Gastrocnemius medialis (tissue), 4 donors: ENCODE results near the gene TSNAX. TPM values are rescaled to one million over a fixed set of nuclear protein-coding genes. Genes with fewer than 3 reads are reported as not detected.
A peak's percentile ranks its signal among the peaks of the same experiment; 100 is the strongest.
"Not testable (repeated sequence)": the region's sequence is repeated elsewhere in the genome, so short reads cannot be mapped to it uniquely, and the experiment has no call there.

ENCODE experiments used
- ATAC-seq, 2 donors: fragments of 150-250 bp; one replicate each; pipeline ENCODE4 v1.9.1; 2016
- DNase-seq, 2 donors: peaks; one replicate each; pipeline ENCODE4 v3.0.0-alpha.2; 2019
- H3K27ac ChIP-seq, 4 donors: fragments of 200-600 bp; sonication (generic); 1 replicate in 1 of 4; 2 replicates in 3 of 4; pipeline ENCODE4 v1.5.1; 2016 to 2018; ENCODE audit warnings: mild to moderate bottlenecking in 2 of 4, moderate library complexity in 1 of 4
- H3K27me3 ChIP-seq, 3 donors: fragments of 200-600 bp; sonication (generic) in 2 of 3; 1 replicate in 1 of 3; 2 replicates in 2 of 3; pipeline versions ENCODE4 v1.5.1 to v1.6.0; 2016 to 2019; ENCODE audit warnings: mild to moderate bottlenecking in 1 of 3, moderate library complexity in 1 of 3
- H3K36me3 ChIP-seq, 2 donors: fragments of 200-600 bp; sonication (generic) in 1 of 2; one replicate each; pipeline ENCODE4 v1.5.1; 2017 to 2018
- H3K4me1 ChIP-seq, 2 donors: fragments of 200-600 bp; sonication (generic) in 1 of 2; one replicate each; pipeline ENCODE4 v1.5.1; 2016 to 2017; ENCODE audit warnings: mild to moderate bottlenecking in 2 of 2
- H3K4me3 ChIP-seq, 4 donors: fragments of 200-600 bp; sonication (generic) in 3 of 4; 1 replicate in 1 of 4; 2 replicates in 3 of 4; pipeline ENCODE4 v1.5.1; 2016 to 2019; ENCODE audit warnings: mild to moderate bottlenecking in 2 of 4
- H3K9me3 ChIP-seq, 3 donors: fragments of 200-600 bp; sonication (generic) in 2 of 3; 1 replicate in 1 of 3; 2 replicates in 2 of 3; pipeline ENCODE4 v1.5.1; 2016 to 2019
- CTCF ChIP-seq, 5 experiments: fragments of 450-650 bp in 3 of 5; fragments of 200-600 bp in 2 of 5; sonication (generic) in 2 of 5; IDR thresholded peaks in 4 of 5; conservative IDR thresholded peaks in 1 of 5; 1 replicate in 4 of 5; 2 replicates in 1 of 5; pipeline ENCODE4 v1.5.1; 2016 to 2019; ENCODE audit warnings: antibody characterized with exemption in 5 of 5, mild to moderate bottlenecking in 3 of 5, moderate library complexity in 3 of 5
- POLR2A ChIP-seq, 2 donors: fragments of 450-650 bp; IDR thresholded peaks; one replicate each; pipeline ENCODE4 v1.6.1; 2017; ENCODE audit warnings: antibody characterized with exemption in 2 of 2, mild to moderate bottlenecking in 2 of 2, moderate library complexity in 2 of 2
- in situ Hi-C, 4 donors: fragments of 200-750 bp; cut with MboI; loops; one replicate each; pipeline versions ENCODE4 v1.15.0 to v1.8.0; 2017; ENCODE audit warnings: low sequenced_read_pairs in 4 of 4
- intact Hi-C: fragments of 100-400 bp; cut with DNase I; formaldehyde crosslinking; loops from one replicate; pipeline ENCODE4 v1.15.1; 2023; ENCODE audit warnings: low total_unique reads
- total RNA-seq, 4 donors: library from RNA; depleted of rRNA; stranded (reverse); fragments of >200 nt; gene quantifications; one replicate each; pipeline versions ENCODE4 v1.1.0 to v1.2.3, GENCODE V29; 2016

Gene TSNAX
- total RNA-seq, 4 donors from 2014 or later, result 47.8 to 84.2 (median 77.8) TPM

GRCh38 chr1:231494439-231495110, 33.9 kb upstream of the TSNAX start:
- Histone ChIP-seq H3K4me3 (no peak overlapping the region), H3K27me3 (no peaks in the 10 kb centered on the region), H3K4me1 (peaks cover 0 to under 1% of the 10 kb centered on the region in 2 donors), H3K36me3 (no peaks in the 10 kb centered on the region), H3K27ac (no peak overlapping the region), H3K9me3 (peaks cover 0 to 12% (median 8%) of the 10 kb centered on the region in 3 donors)
- in situ Hi-C loops, result no loop called here
- ATAC-seq, result no peak
- intact Hi-C loops, result no loop called here
- DNase-seq, result no peak
- TF ChIP-seq CTCF (IDR thresholded peaks at IDR 0.05 in 4 of 5, conservative IDR thresholded peaks at IDR 0.05 in 1 of 5), result no peak
- no peak for TF ChIP-seq POLR2A (IDR thresholded peaks at IDR 0.05)

- Histone ChIP-seq H3K36me3 (no peaks in the 10 kb centered on the region), H3K27me3 (no peaks in the 10 kb centered on the region), H3K4me1 (peaks cover 12 to 22% of the 10 kb centered on the region in 2 donors), H3K4me3 (no peak overlapping the region), H3K9me3 (peaks cover 0 to 12% (median 8%) of the 10 kb centered on the region in 3 donors), H3K27ac (no peak overlapping the region)
- ATAC-seq (no peak), DNase-seq (no peak)
- in situ Hi-C loops, result no loop called here
- intact Hi-C loops, result no loop called here
- TF ChIP-seq POLR2A (IDR thresholded peaks at IDR 0.05), result no peak
- no peak for TF ChIP-seq CTCF (IDR thresholded peaks at IDR 0.05 in 4 of 5, conservative IDR thresholded peaks at IDR 0.05 in 1 of 5)
Observed at GRCh38 chr1:231497629-231498152, 30.8 kb upstream of the TSNAX start.

- peak overlapping the region; percentile 87 to 95 (median 90) for H3K27ac ChIP-seq
- peaks cover 12 to 22% of the 10 kb centered on the region in 2 donors for H3K4me1 ChIP-seq
- intact Hi-C loops (no loop called here), in situ Hi-C loops (no loop called here)
- ATAC-seq, result no peak
- no peak for TF ChIP-seq CTCF (IDR thresholded peaks at IDR 0.05 in 4 of 5, conservative IDR thresholded peaks at IDR 0.05 in 1 of 5)
- no peak for TF ChIP-seq POLR2A (IDR thresholded peaks at IDR 0.05)
- H3K9me3 ChIP-seq, result peaks cover 0 to 12% (median 8%) of the 10 kb centered on the region in 3 donors
- no peak for DNase-seq
- no peaks in the 10 kb centered on the region for H3K27me3 ChIP-seq
- H3K36me3 ChIP-seq, result no peaks in the 10 kb centered on the region
- peak overlapping the region in 1 of 4 donors; percentile 1 for H3K4me3 ChIP-seq
Observed at GRCh38 chr1:231499148-231499763, 29.2 kb upstream of the TSNAX start.

GRCh38 chr1:231500666-231501065, 27.8 kb upstream of the TSNAX start:
- Histone ChIP-seq H3K36me3 (no peaks in the 10 kb centered on the region), H3K27ac (peak overlapping the region; percentile 87 to 95 (median 90)), H3K9me3 (peaks cover 0 to 12% (median 8%) of the 10 kb centered on the region in 3 donors), H3K4me1 (peaks cover 12 to 22% of the 10 kb centered on the region in 2 donors), H3K4me3 (peak overlapping the region in 1 of 4 donors; percentile 9), H3K27me3 (no peaks in the 10 kb centered on the region)
- ATAC-seq (peak; percentile 99 to 100), DNase-seq (peak; percentile 56 to 69)
- peak in 1 of 2 donors; percentile 40 for TF ChIP-seq POLR2A (IDR thresholded peaks at IDR 0.05)
- no peak for TF ChIP-seq CTCF (IDR thresholded peaks at IDR 0.05 in 4 of 5, conservative IDR thresholded peaks at IDR 0.05 in 1 of 5)
- intact Hi-C loops, result loop anchor here (1.0 kb wide), 2 partner anchors 28 to 75 kb away; partner anchors contain the start of gene TSNAX
- in situ Hi-C loops, result no loop called here

- H3K27me3 ChIP-seq, H3K4me3 ChIP-seq, H3K27ac ChIP-seq, DNase-seq, ATAC-seq, in situ Hi-C loops, intact Hi-C loops, H3K36me3 ChIP-seq: not testable (repeated sequence)
- Histone ChIP-seq H3K9me3 (peaks cover 0 to 12% (median 8%) of the 10 kb centered on the region in 3 donors), H3K4me1 (peaks cover 27 to 42% of the 10 kb centered on the region in 2 donors)
Observed at GRCh38 chr1:231503168-231503567, 25.3 kb upstream of the TSNAX start.
